Natural killer cell (primary cell): ENCODE measurements around the gene KRT79. TPM values are rescaled to one million over a fixed set of nuclear protein-coding genes. Genes with fewer than 3 reads are reported as not detected.
A peak's percentile ranks its signal among the peaks of the same experiment; 100 is the strongest.

ENCODE experiments used
- ATAC-seq, 3 donors: fragments of 150-1000 bp in 2 of 3; fragments of 200-7000 bp in 1 of 3; cut with Tn5 transposase; 1 replicate in 1 of 3; 2 replicates in 2 of 3; pipeline ENCODE4 v1.10.0; 2021; ENCODE audit warnings: mild to moderate bottlenecking in 2 of 3, moderate library complexity in 2 of 3
- DNase-seq, 2 donors: peaks; one replicate each; pipeline versions ENCODE4 v3.0.0 to v3.0.0-alpha.2; 2013 to 2021; ENCODE audit warnings: mixed read lengths in 1 of 2
- H3K27ac ChIP-seq: one replicate; pipeline ENCODE4 v1.5.1; 2013; ENCODE audit warnings: mild to moderate bottlenecking, low read length
- H3K27me3 ChIP-seq: one replicate; pipeline ENCODE4 v1.6.1; 2013; ENCODE audit warnings: low read length; ENCODE audit not compliant: control insufficient read depth, insufficient read depth
- H3K36me3 ChIP-seq: one replicate; pipeline ENCODE4 v1.6.1; 2013; ENCODE audit warnings: low read length; ENCODE audit not compliant: control insufficient read depth, insufficient read depth
- H3K4me1 ChIP-seq: one replicate; pipeline ENCODE4 v1.6.1; 2013; ENCODE audit warnings: low read length; ENCODE audit not compliant: control insufficient read depth, insufficient read depth
- H3K4me3 ChIP-seq: one replicate; pipeline ENCODE4 v1.5.1; 2013; ENCODE audit warnings: low read length
- H3K9me3 ChIP-seq: one replicate; pipeline ENCODE4 v1.6.1; 2013; ENCODE audit warnings: low read length; ENCODE audit not compliant: control insufficient read depth, insufficient read depth
- H3K27ac Mint-ChIP-seq, 2 donors: one replicate each; pipeline ENCODE4 v1.8.0; 2022; ENCODE audit warnings: mild to moderate bottlenecking in 2 of 2, mixed read lengths in 2 of 2, moderate library complexity in 1 of 2
- H3K27me3 Mint-ChIP-seq, 2 donors: one replicate each; pipeline ENCODE4 v1.8.0; 2022; ENCODE audit warnings: low read depth in 2 of 2, mixed read lengths in 2 of 2
- H3K36me3 Mint-ChIP-seq: one replicate; pipeline ENCODE4 v1.8.0; 2022; ENCODE audit warnings: mixed read lengths
- H3K4me1 Mint-ChIP-seq, 2 donors: one replicate each; pipeline ENCODE4 v1.8.0; 2022; ENCODE audit warnings: mixed read lengths in 2 of 2
- H3K4me3 Mint-ChIP-seq: one replicate; pipeline ENCODE4 v1.8.0; 2022; ENCODE audit warnings: mild to moderate bottlenecking, moderate library complexity, mixed read lengths
- H3K9me3 Mint-ChIP-seq, 2 donors: one replicate each; pipeline ENCODE4 v1.8.0; 2022; ENCODE audit warnings: mixed read lengths in 2 of 2
- CTCF ChIP-seq: fragments of 200-600 bp; IDR thresholded peaks from one replicate; pipeline ENCODE4 v1.8.0; 2022; ENCODE audit warnings: antibody characterized with exemption
- WGBS: methylation state at CpG from one replicate; pipeline ENCODE4 v1.1.7; 2013; ENCODE audit warnings: missing lambda C conversion rate; ENCODE audit not compliant: insufficient coverage; 5-methylcytosine and 5-hydroxymethylcytosine counted together
- intact Hi-C: fragments of 100-400 bp; cut with micrococcal nuclease; formaldehyde crosslinking; loops from one replicate; pipeline ENCODE4 v1.14.2; 2022
- total RNA-seq, 4 donors: library from RNA; stranded (reverse); fragments of 120-200 nt in 1 of 4; gene quantifications; one replicate each; pipeline versions ENCODE4 v1.2.3 to v1.2.4, GENCODE V29; 2013 to 2022

KRT79 gene
- total RNA-seq, 3 donors from 2014 or later (not counting 1 experiment from before 2014, with no cell fraction given), result 0.18 TPM; not detected in 2

GRCh38 chr12:52844386-52844785 is 10.3 kb upstream of the KRT79 start:
- Mint-ChIP-seq H3K9me3 (no peaks in the 10 kb centered on the region), H3K27ac (no peak overlapping the region), H3K4me3 (no peak overlapping the region), H3K4me1 (peaks cover 5 to 10% of the 10 kb centered on the region in 2 donors), H3K36me3 (no peaks in the 10 kb centered on the region), H3K27me3 (peaks cover 0 to 10% of the 10 kb centered on the region in 2 donors)
- Histone ChIP-seq H3K9me3 (no peaks in the 10 kb centered on the region), H3K36me3 (no peaks in the 10 kb centered on the region), H3K27ac (no peak overlapping the region), H3K27me3 (no peaks in the 10 kb centered on the region), H3K4me1 (peaks cover 4% of the 10 kb centered on the region), H3K4me3 (no peak overlapping the region)
- 92% methylated on average over 11 of the region's 11 CpGs for WGBS
- TF ChIP-seq CTCF, result no peak
- intact Hi-C loops, result no loop called here
- DNase-seq (no peak), ATAC-seq (no peak)

DNA sequence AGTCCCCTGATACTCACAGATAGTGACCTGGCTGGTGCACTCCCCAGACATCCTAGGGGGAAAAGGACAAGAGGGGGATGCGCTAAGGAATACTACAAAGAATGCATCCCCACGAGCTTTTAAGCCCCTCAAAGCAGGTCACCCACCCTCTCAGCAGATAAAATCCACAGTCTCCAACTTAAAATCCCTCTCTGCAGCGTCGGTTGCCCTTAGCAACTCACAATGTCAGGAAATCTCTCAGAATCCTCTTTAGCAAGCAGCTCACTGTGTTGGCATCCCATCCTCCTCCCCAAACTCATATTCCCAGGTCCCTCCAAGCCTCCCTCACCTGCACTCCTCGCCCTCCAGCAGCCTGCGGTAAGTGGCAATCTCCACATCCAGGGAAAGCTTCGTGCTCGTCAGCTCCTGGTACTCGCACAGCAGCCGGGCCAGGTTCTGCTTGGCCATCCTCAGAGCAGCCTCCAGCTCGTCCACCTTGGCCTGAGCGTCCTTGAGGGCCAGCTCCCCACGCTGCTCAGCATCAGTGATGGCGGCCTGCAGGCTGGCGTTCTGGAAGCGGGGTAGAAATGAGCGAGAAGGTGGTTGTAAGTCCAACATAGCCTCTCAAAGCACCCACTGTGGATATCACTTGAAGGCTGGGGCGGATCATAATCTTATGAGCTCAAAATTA is 5.5 kb upstream of the KRT79 start:
- peaks cover 35 to 57% of the 10 kb centered on the region in 2 donors for H3K4me1 Mint-ChIP-seq
- H3K9me3 ChIP-seq, result no peaks in the 10 kb centered on the region
- no peak overlapping the region for H3K4me3 Mint-ChIP-seq
- no peaks in the 10 kb centered on the region for H3K36me3 ChIP-seq
- ATAC-seq (no peak), DNase-seq (no peak)
- peaks cover 0 to 12% of the 10 kb centered on the region in 2 donors for H3K27me3 Mint-ChIP-seq
- intact Hi-C loops, result no loop called here
- H3K4me3 ChIP-seq, result no peak overlapping the region
- no peak overlapping the region for H3K27ac Mint-ChIP-seq
- no peaks in the 10 kb centered on the region for H3K36me3 Mint-ChIP-seq
- H3K9me3 Mint-ChIP-seq, result no peaks in the 10 kb centered on the region
- no peak overlapping the region for H3K27ac ChIP-seq
- peaks cover 35% of the 10 kb centered on the region for H3K4me1 ChIP-seq
- H3K27me3 ChIP-seq, result no peaks in the 10 kb centered on the region
- no peak for TF ChIP-seq CTCF
- WGBS, result 87% methylated on average over 18 of the region's 18 CpGs

DNA sequence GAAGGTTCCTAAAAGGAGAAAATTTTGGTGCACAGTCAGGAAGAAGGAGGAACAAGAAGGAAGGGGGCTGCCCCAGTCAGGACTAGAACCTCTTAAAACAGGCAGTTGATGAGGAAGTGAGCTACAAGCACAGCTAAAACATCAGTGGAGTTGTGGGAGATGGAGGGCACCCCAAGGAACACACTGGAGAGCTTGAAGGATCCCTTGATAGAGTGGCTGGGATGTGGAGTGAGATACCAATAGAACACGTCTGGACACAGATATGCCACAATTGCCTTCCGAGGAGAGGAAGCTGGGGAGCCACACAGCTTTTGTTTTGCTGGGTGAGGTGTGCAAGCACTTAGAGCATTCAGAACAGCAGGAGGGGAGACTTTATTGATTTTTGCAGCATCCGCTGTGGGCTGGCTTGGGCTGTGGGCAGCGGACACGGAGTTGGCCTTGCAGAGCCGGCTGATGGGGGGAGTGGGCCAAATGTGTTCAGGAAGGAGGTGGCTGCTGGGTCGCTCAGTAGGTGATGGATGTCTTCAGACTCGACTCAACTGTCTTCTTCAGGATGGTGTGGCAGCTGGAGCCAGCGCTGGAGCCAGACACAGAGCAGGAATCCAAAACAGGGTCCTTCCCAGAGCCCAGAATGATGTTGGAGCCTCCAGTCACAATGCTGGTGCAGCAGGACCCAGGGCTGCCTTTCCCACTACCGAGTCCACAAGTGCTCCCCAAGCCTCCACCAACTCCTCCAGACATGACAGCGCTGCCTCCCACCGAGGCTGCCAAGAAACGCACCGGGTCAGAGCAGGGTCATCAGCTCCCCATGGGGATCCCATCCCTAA is 4.7 kb upstream of the KRT79 start:
- H3K27ac ChIP-seq, result no peak overlapping the region
- whole genome bisulfite sequencing, result 67% methylated on average over 14 of the region's 14 CpGs
- peaks cover 35% of the 10 kb centered on the region for H3K4me1 ChIP-seq
- TF ChIP-seq CTCF, result no peak
- Mint-ChIP-seq H3K9me3 (no peaks in the 10 kb centered on the region), H3K27me3 (peaks cover 0 to 12% of the 10 kb centered on the region in 2 donors), H3K4me1 (peaks cover 35 to 58% of the 10 kb centered on the region in 2 donors), H3K27ac (peak overlapping the region in 1 of 2 donors; percentile 95), H3K4me3 (no peak overlapping the region), H3K36me3 (no peaks in the 10 kb centered on the region)
- H3K36me3 ChIP-seq, result no peaks in the 10 kb centered on the region
- ATAC-seq (no peak), DNase-seq (no peak)
- H3K9me3 ChIP-seq, result no peaks in the 10 kb centered on the region
- intact Hi-C loops, result no loop called here
- no peaks in the 10 kb centered on the region for H3K27me3 ChIP-seq
- H3K4me3 ChIP-seq, result no peak overlapping the region
